Stimulated activated CD8-positive, alpha-beta memory T cell treated with anti-CD3 and anti-CD28 coated beads, Interleukin-4, amount 100 ng/mL, for 4 hours (primary cell): ENCODE measurements around the gene DPF3.

Experiments
- DNase-seq, 2 donors: peaks; one replicate each; pipeline ENCODE4 v3.0.0-alpha.2; 2020; ENCODE audit warnings: low read depth in 2 of 2, low spot score in 1 of 2

The DPF3 gene

DNA sequence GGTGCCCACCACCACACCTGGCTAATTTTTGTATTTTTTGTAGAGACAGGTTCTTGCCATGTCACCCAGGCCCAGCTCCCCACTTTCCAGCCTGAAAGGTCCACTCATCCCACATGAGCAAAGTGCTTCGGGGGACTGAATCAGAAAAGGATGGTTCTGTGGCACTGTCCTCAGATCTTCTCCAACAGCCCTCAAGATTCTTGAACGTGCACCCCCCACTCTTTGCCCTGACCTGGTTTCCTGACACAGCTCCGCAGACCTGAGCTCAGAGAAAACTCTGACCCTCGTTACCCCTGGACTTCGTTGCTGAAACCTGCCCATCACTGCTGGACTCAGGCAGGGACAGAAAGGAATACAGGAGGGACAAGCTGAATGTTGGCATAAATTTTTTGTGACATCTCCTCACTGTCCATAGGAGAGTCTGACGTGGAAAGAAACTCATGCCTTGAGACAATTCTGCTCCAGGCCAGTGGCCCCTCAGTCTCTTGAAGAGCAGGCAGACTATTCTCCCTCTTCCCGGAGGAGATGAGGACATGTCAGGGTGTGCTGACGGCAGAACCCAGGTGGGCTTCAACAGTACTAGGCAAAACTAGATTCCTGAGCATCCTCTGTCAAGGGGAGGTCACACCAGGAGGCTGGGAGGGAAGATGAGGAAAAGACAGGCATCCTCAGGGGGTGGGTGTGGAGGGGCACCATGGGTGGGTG lies 149.3 kb downstream of the DPF3 start:
- no peak for DNase-seq

DNA sequence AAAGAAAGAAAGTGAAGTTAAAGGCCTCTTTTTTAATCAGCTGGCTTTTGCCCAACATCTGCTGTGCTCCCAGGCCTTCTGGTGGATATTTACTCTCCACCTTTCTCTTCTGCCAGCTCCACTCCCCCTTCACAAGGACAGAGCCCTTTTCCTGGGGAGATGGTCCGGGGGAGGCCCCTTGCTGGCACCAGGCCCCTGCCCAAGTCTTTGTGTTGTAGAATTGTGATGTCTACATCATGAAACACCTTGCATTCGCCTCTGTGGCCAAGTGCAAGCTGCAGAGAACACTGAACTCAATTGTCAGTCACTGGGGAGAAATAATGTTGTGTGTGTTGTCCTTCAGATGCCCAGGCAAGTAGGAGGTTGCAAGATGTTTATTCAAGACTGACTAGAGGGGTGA lies 150.3 kb downstream of the DPF3 start:
- DNase-seq, result no peak

DNA sequence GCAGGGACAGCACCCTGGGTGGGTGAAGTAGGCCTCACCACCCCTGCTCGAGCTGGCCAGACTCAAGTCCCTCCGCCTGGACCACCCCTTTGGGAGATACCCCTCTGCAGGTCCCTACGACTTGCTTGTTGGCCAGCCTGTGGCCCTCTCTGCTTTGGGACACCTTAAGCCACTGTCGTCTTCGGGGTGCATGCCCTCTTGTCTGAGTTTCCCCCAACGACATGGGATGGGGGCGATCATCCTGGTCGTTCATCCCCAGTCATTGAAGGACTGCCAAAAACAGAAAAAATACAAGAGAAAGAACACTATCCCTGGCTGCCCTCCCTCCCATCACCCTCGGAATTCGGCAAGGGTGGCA lies 151.1 kb downstream of the DPF3 start:
- no peak for DNase-seq

DNA sequence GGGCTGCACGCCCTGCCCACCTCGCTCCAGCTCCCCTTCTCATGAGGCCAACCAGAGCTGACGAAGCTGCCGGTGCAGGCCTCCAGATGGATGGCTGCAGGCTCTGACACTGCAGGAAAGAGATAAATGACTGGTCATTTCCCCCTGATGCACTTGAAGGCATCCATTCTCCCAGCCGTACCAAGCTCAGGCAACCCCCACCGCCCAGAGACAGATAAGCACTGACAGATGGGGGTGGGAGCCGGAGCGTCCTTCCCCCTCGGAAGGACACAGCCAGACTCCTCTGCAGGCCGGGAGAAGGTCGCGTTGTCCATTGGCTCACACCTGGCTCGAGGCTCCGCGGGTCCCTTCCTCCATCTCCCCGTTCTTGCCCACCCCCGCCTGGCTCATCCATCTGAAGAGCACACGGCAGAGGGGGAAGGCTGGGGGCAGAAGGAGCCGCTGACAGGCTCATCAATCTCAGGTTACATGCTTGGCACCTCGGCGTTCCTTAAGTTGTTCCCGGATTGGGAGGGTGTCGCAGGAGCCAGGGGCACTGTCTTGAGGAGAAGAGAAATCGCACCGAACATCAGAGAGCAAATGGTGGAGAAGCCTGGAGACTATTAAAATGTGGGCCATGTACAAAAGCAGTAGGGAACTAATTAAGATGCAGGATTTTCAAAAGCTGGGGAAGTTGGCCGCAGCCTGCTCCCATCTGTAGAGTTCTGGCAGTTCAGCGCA lies 151.6 kb downstream of the DPF3 start:
- no peak for DNase-seq

DNA sequence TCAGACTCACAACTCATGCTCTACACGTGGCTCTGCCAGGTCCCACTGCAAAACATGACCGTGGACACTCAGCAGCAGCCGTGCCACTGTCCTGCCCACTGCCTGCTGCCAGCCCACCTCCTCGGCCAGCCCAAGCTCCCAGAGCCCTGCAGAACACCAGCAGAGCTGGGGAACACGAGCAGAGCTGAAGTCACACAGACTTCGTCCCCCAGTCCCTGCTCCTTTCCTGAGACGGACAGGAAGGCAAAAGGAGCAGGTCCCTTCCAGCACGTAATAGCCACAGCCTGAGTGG lies 152.1 kb downstream of the DPF3 start:
- no peak for DNase-seq

DNA sequence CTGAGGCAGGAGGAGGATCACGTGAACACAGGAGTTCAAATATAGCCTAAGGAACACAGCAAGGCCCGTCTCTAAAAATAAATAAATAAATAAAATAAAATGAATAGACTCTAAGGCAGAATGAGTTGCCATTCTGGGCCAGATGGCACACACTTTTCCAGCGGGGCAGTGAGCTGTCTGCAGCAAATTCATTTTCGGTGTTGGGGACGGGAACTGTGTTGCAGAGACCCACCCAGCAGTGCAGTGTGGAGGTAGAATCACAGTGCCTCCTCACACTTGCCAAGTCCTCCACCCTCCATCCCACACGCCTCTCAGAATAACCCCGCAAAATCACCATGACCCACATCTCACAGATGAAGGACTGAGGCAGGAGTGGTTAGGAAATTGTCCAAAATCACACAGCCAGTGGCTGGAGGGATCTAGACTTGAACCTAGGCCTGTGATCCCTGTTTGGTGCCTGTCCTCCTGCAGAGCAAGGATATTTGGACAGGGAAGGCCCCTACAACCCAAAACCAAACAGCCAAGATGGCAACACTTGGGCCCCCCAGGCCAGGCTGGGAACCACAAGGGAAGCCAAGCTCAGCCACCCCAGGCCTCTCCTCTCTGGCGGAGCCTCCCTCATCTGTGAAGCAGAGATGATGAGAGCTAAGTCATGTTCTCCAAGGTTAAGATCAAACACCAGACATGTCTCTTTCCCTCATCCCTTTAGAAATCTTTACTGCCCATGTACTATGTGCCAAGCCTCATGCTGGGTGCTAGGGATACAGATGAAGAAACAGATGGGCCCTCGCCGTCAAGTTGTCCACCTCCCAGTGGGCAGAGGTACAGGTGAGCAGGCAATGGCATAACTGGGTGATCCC lies 152.7 kb downstream of the DPF3 start:
- no peak for DNase-seq

DNA sequence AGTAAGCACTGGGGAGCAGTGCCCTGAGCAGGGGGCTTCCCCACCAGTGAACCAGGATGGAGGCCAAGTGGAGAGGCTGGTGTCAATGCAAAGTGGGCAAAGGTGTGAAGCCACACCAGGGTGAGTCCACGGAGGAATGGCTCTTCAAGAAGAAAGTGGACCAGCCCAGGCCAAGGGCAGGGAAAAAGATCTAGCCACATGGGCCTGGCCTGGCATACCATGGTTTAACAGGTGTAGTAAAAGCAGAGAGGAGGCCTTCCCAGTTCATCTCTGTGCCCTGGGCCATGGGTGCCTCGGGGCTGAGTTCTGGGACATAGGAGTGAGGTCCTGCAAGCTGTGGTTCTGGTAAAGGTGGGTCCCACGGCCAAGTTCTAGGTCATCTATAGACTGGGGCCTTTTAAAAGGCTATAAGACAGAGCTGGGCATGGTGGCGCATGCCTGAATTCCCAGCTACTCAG lies 153.4 kb downstream of the DPF3 start:
- no peak for DNase-seq

DNA sequence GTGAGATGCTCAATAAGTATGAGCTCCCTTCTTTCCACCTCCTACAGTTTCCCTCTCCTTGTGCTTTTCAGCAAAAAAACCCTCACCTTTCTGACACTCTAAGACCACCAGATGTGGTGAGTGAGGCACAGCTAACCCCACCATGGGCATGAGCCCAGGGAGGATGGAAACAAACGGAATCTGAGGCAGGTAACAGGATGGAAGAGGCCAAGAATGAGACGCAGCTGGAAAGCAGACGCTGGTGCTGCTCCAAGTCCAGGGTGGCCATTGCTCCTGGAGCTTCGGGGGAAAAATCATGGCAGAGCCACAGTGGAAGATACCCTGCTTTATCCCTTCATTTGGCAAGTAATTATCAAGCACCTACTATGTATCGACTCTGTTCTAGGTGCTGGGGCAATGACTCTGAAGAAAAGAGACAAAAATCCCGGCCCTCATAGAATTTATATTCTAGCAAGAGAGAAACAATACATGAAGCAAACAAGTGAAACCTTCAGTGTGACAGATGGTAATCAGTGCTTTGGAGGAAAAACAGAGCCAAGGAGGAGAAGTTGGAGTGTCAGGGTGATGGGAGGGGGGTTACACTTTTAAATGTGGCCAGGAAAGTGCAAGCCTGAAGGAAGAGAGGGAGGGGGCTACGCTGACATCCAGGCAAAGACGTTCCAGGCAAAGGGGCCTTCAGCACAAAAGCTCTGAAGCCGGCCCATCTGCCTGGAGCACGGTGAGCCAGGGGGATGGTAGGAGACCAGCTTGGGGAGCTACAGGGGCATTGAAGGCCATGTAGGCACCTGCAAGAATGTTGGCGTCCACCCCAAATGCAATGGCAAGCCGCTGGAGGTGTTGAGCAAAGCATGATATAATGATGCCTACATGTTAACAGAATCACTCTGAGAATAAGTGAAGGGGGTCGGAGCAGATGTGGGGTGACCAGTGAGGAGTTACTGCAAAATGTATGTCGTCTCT lies 154.2 kb downstream of the DPF3 start:
- no peak for DNase-seq

DNA sequence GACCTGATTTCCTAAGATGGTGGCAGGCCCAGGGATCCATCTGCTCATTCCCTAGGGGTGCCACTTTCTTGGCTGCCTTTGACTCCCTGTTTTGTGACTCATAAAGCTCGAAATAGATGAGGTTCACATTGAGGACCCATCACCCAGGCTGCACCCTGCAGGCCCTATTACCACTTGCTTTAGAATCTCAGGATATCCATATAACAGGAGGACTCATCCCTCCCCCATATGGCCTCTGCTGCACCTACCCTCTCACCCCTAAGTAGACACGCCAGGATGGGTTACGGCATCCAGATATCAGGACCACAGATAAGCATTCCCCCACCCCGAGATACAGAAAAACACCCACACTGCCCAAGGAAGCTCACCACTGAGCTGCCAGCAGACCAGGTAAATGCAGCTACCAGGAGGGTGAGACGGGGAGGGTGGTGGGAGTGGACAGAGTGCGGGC lies 155.7 kb downstream of the DPF3 start:
- DNase-seq, result no peak

DNA sequence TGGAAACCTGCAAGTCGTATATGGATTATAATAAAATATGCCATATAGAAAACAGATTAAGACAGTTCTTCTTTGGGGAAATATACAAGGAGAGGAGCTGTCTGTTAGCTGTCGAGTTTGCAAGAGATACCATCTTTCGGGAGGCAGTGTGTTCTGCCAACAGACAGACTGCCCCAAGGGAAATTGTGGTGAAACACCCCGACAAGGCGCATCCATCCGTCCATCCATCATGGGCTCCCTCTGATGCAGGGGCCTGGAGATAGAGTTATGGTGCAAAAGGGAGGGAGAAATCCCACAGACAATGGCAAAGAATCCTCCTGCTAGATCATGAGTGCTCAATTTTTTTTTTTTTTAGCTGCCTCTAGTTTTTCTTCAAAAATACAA lies 156.3 kb downstream of the DPF3 start:
- DNase-seq, result no peak

DNA sequence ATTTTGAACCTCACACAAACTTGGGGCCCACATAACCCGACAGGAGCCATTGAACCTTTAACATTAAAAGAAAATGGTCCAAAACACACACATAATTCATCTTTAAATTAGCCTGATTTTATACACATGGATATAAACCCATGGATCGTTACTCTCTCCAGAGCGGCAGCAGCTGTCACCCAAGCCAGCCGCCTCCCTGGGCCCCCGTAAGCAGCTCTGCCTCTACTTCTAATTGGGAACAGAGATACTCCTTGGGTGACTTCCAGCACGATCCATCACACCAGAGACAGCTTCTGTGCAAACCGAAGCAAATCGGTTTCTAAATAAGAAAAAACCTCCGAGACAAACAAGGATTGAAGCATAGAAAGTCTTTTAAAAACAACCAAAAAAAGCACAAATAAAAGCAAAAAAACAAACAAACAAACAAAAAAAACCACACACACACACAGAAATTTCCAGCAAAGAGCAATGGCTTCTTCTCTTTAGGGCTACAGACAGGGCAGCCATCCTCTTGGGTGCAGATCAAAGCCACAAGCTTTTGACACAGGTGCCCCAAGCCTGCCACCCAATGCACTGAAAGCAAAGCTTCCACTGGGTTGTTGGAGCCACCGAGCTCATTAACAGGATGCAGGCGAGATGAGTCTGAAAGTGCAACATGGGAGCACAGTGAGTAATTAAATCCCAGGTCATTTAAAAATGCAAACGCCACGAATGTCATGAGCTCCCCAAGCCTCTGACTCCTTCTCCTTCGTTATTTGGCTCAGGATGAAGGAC lies 156.9 kb downstream of the DPF3 start:
- no peak for DNase-seq

DNA sequence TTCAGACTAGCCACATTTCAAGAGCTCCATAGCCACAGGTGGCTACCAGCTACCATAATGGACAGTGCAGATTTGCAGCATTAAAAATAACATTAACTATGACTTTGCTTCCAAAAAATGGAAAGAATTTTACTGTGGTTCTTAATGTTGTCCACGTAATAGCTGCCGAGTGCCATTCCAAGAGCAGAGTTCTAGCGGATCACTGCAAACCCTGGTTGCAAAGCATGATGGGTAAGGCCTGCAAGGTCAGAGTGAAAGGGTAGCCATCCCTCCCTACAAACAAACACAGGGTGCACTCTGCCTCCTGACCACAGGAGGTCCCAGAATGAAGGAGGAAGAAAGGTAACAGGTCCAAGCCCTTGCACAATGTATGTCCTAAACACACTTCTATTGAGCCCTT lies 157.6 kb downstream of the DPF3 start:
- DNase-seq, result no peak

DNA sequence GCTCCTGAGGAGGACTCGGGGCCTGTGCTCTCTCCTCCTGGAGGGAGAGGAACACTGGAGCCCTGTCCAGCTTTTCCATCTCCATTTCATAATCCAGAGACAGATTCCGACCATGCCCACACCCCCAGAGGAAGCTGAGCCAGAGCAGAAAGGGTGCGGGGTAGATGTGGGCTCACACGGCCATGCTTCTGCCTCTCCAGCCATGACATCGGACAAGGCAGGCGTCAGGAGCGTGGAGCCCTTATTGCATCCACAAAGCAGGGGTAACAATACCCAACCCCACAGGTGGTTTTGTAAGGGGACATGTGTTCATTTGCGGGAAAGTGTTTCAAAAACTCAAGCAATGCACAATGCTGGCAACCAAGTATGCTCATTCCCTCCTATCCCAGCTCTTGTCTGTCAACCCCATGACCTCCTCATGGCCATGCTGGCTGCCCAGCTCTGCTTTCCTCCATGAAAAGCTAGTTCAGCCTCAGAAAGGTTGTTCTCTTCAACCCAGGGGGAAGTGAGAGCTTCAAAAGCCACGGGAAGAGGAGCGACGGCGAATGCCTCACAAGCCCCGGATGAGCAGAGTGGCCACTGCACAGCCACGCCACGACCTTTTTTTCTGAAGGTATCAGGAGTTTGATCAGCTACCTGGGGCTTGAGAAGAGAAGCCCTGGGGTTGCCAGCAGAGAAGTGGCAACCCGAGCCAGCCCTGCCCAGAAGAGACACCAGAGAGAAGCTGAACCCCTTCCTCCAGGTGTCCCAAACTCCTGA lies 161.7 kb downstream of the DPF3 start:
- no peak for DNase-seq

DNA sequence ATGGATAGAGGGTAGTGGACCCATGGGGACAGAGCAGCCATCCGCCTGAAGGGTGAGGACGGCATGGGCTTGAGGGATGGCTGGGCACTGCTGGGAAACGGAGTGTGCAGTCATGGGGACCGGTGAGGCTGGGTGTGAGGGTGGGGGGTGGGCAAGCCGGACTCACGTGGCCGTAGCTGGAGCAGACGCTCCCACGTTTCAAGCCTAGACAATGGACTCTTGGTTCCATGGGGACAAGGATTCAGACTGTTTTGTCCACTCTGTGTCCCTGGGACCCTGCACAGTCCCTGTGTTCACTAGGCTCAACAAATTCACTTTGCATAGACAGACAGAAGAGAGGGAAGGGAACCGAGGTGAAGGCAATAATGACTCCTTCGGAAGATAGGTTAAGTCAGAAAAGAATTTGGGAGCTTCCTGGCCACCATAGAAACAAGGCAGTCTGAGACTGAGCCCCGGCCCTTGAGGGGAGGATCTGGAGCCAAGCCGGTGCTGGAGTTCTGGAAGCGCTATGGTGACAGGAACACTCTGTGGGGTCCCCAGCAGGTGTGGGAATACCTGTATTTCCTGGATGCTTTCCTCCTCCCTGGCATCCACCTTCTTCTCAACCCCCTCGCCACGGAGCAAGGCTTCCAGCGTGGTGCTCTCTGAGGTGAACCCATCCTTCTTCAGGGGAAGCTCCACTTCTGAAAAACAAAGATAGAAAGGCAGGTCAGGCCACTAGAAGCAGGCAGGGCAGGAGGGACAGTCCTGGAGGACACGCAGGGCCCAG lies 162.5 kb downstream of the DPF3 start:
- DNase-seq, result no peak

DNA sequence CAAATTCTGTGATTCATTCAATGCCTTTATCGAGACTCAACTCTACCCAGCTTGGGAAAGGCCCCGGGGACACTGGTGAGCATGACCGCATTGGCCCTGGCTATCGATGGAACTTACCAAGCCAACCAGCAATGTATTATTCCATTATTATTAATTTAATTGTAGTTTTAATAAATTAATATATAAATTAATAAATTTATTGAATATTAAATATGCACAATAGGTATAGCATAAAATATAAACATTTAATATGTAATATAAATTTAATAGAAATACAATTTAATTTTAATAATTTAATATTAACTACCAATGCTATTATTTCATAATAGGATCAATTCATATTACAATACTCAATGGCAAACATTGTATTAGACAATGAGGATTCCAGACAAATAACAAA lies 163.4 kb downstream of the DPF3 start:
- no peak for DNase-seq

DNA sequence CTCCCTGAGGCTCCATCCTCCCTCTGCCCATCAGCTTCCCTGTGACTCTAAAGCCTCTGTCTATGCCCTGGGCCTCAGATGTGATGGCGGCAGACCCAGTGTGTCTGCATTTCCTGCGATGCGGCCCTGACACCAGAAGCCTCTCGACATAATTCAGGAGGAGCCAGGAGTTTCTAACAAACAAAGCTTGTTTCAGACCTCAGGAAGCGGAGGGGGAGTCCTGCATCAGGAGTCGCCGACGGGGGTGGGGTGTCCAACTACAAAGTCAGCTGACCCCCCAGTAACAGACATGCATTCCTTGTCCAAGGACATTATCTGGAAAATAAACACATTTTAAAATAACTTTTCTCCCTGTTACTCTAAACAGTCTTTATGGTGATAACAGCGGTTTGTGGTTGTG lies 167.5 kb downstream of the DPF3 start:
- no peak for DNase-seq

DNA sequence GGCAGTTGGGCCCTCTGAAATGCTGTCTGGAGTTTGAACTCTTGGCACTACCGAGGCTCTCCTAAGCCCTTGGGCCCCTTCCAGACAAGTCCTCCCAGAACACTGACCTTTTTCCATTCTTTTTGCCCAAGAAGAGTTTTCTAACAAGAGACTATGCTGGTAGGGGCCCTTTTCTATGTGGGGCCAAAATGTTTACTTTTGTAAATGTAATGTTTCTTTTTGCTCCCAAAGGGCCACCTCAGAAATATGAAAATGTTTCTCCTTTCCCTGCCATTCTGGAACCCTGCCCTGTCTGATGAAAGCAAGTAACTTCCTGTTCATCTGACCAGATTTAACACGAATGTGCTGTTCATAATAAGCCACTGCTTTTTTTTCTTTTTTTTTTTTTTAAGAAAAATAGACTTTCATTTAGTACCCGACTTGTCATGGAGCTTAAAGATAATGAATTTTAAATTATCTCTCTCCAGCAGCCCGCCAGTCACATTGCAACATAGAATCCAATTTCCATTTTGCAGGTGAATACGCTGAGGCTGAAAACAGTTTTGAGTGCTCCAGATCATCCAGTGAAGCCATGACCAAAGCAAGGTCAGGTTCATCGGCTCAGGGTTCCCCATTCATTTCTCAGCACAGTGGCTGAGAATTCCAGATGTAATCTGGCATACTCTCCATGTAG lies 169.9 kb downstream of the DPF3 start:
- no peak for DNase-seq

DNA sequence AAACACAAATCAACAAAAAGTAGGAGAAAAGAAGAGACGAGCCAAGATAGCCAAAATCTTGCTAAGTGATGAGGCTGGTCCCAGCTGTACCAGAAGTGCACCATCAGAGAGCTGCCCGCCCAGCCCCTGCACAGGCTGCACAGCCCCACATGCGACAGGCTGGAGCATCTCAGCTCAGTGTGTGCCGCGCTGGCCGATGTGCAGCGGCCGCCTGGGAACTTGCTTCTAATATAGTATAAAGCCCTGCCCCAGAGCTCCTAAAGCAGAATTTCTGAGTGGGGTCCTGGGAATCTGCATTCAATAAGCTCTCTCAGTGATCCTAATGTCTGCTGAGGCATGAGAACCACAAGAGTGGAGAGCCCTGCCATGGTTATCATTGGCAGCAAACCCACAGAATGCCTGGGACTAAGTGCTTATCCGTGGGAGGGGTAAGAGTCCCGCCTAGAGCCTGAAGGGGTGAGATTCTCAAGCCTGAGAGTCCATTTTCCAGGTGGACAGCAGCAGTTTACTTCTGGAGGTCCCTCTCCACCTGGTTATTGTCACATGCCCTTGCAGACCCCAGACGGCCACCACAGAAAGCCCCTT lies 171.6 kb downstream of the DPF3 start:
- no peak for DNase-seq
